ENCODE data around the gene AACS. TPM values are rescaled to one million over a fixed set of nuclear protein-coding genes. Genes with fewer than 3 reads are reported as not detected.

The AACS gene
- total and polyA plus RNA-seq, 4 donors, result 15.4 to 33.5 (median 17.6) TPM

DNA sequence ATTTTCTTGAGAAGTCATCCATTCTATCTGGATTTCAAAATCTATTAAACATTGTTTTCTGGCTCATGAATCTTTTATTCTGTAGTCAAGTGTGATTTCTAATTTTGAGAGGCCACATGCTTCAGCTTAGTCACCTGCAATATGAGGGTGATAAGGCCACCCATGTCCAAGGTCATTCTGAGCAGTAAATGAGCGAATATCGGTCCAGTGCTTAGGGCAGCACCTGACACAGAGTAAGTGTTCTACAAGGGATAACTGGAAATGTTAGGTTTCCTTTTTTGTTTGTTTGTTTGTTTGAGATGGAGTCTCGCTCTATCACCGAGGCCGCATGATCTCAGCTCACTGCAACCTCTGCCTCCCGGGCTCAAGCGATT, 34.2 kb downstream of the AACS start:
- 95 to 97% methylated on average over 7 of the region's 7 CpGs for WGBS, 2 donors
- Histone ChIP-seq H3K9me3 (ENCODE audit: control insufficient read depth in 4 of 4, insufficient read depth in 3 of 4, low read length in 3 of 4) (no peaks in the 10 kb centered on the region), H3K4me1 (ENCODE audit: control insufficient read depth in 5 of 5, insufficient read depth in 5 of 5, low read length in 5 of 5) (peaks cover 0 to 3% (median 2%) of the 10 kb centered on the region in 5 donors), H3K9ac (ENCODE audit: insufficient read depth in 1 of 2, low read length in 2 of 2) (no peak overlapping the region), H3K4me3 (no peak overlapping the region), H3K36me3 (ENCODE audit: control insufficient read depth in 4 of 4, insufficient read depth in 4 of 4, low read length in 4 of 4) (peaks cover 2 to 8% (median 7%) of the 10 kb centered on the region in 4 donors), H3K27me3 (ENCODE audit: control insufficient read depth in 3 of 3, insufficient read depth in 3 of 3, low read length in 2 of 3) (no peaks in the 10 kb centered on the region), H3K27ac (ENCODE audit: low read depth in 1 of 2, low read length in 1 of 2) (no peak overlapping the region)
- DNase-seq, result no peak
- TF ChIP-seq CTCF (IDR thresholded peaks at IDR 0.05; ENCODE audit: control extremely low read depth, extremely low read depth), result no peak
- no peak for ATAC-seq (ENCODE audit: insufficient read depth, low FRiP score)

- ATAC-seq (ENCODE audit: insufficient read depth, low FRiP score), result no peak
- peaks cover 0 to 3% (median 0%) of the 10 kb centered on the region in 5 donors for H3K4me1 ChIP-seq (ENCODE audit: control insufficient read depth in 5 of 5, insufficient read depth in 5 of 5, low read length in 5 of 5)
- no peak overlapping the region for H3K9ac ChIP-seq (ENCODE audit: insufficient read depth in 1 of 2, low read length in 2 of 2)
Observed at GRCh38 chr12:125100551-125101434, 35.6 kb downstream of the AACS start.

GRCh38 chr12:125104982-125105381, 39.7 kb downstream of the AACS start:
- Histone ChIP-seq H3K9me3 (ENCODE audit: control insufficient read depth in 4 of 4, insufficient read depth in 3 of 4, low read length in 3 of 4) (no peaks in the 10 kb centered on the region), H3K27ac (ENCODE audit: low read depth in 1 of 2, low read length in 1 of 2) (no peak overlapping the region), H3K36me3 (ENCODE audit: control insufficient read depth in 4 of 4, insufficient read depth in 4 of 4, low read length in 4 of 4) (peaks cover 6 to 32% (median 15%) of the 10 kb centered on the region in 4 donors), H3K9ac (ENCODE audit: insufficient read depth in 1 of 2, low read length in 2 of 2) (no peak overlapping the region), H3K4me3 (no peak overlapping the region), H3K27me3 (ENCODE audit: control insufficient read depth in 3 of 3, insufficient read depth in 3 of 3, low read length in 2 of 3) (no peaks in the 10 kb centered on the region), H3K4me1 (ENCODE audit: control insufficient read depth in 5 of 5, insufficient read depth in 5 of 5, low read length in 5 of 5) (no peaks in the 10 kb centered on the region)
- peak in 2 of 3 donors; percentile 19 to 31 for DNase-seq
- WGBS, 2 donors, result 89 to 90% methylated on average over 10 of the region's 10 CpGs
- ATAC-seq (ENCODE audit: insufficient read depth, low FRiP score), result no peak
- TF ChIP-seq CTCF (IDR thresholded peaks at IDR 0.05; ENCODE audit: control extremely low read depth, extremely low read depth), result no peak

More at GRCh38 chr12:125100551-125101434, 35.6 kb downstream of the AACS start:
- Histone ChIP-seq H3K4me3 (no peak overlapping the region), H3K9me3 (ENCODE audit: control insufficient read depth in 4 of 4, insufficient read depth in 3 of 4, low read length in 3 of 4) (no peaks in the 10 kb centered on the region), H3K27ac (ENCODE audit: low read depth in 1 of 2, low read length in 1 of 2) (no peak overlapping the region), H3K27me3 (ENCODE audit: control insufficient read depth in 3 of 3, insufficient read depth in 3 of 3, low read length in 2 of 3) (no peaks in the 10 kb centered on the region), H3K36me3 (ENCODE audit: control insufficient read depth in 4 of 4, insufficient read depth in 4 of 4, low read length in 4 of 4) (peaks cover 0 to 14% (median 9%) of the 10 kb centered on the region in 4 donors)
- WGBS, 2 donors, result 87 to 96% methylated on average over 9 of the region's 9 CpGs
- DNase-seq, result peak in 2 of 3 donors; percentile 27 to 39
- TF ChIP-seq CTCF (IDR thresholded peaks at IDR 0.05; ENCODE audit: control extremely low read depth, extremely low read depth), result no peak
